HG02610 (cell line): ENCODE data around the gene P3R3URF.
A peak's percentile ranks its signal among the peaks of the same experiment; 100 is the strongest.

Source experiments
- ATAC-seq: cut with Tn5 transposase; IDR thresholded peaks from one replicate; pipeline ENCODE4 v1.9.1; 2021; ENCODE audit warnings: mild to moderate bottlenecking, moderate library complexity; ENCODE audit not compliant: unreplicated experiment

P3R3URF gene

GRCh38 chr1:46134660-46135331 lies 41.5 kb downstream of the P3R3URF start:
- peak; percentile 22 for ATAC-seq

GRCh38 chr1:46133781-46134350 lies 42.4 kb downstream of the P3R3URF start:
- no peak for ATAC-seq

GRCh38 chr1:46133181-46133658 lies 43.1 kb downstream of the P3R3URF start:
- ATAC-seq: peak; percentile 45

- peak; percentile 92 for ATAC-seq
Observed at GRCh38 chr1:46132529-46133180, 43.6 kb downstream of the P3R3URF start, which contains the start of gene PIK3R3. TSS of gene PIK3R3 (minus strand) at chr1:46132629. CDS start at chr1:46131952, 677 bp downstream.

- no peak for ATAC-seq
Observed at GRCh38 chr1:46131712-46132528, 44.4 kb downstream of the P3R3URF start.

GRCh38 chr1:46131093-46131492 lies 45.2 kb downstream of the P3R3URF start:
- ATAC-seq: no peak

GRCh38 chr1:46130606-46131005 lies 45.7 kb downstream of the P3R3URF start:
- no peak for ATAC-seq

GRCh38 chr1:46130121-46130520 lies 46.2 kb downstream of the P3R3URF start:
- no peak for ATAC-seq

GRCh38 chr1:46128344-46128743 lies 47.9 kb downstream of the P3R3URF start:
- no peak for ATAC-seq
